Stimulated activated CD8-positive, alpha-beta memory T cell treated with anti-CD3 and anti-CD28 coated beads, Interleukin-15, amount 100 ng/mL, for 24 hours (primary cell): ENCODE results near the gene ADM2.

Experiments used
- DNase-seq: peaks from one replicate; pipeline ENCODE4 v3.0.0-alpha.2; 2020; ENCODE audit warnings: low read depth

ADM2 gene

DNA sequence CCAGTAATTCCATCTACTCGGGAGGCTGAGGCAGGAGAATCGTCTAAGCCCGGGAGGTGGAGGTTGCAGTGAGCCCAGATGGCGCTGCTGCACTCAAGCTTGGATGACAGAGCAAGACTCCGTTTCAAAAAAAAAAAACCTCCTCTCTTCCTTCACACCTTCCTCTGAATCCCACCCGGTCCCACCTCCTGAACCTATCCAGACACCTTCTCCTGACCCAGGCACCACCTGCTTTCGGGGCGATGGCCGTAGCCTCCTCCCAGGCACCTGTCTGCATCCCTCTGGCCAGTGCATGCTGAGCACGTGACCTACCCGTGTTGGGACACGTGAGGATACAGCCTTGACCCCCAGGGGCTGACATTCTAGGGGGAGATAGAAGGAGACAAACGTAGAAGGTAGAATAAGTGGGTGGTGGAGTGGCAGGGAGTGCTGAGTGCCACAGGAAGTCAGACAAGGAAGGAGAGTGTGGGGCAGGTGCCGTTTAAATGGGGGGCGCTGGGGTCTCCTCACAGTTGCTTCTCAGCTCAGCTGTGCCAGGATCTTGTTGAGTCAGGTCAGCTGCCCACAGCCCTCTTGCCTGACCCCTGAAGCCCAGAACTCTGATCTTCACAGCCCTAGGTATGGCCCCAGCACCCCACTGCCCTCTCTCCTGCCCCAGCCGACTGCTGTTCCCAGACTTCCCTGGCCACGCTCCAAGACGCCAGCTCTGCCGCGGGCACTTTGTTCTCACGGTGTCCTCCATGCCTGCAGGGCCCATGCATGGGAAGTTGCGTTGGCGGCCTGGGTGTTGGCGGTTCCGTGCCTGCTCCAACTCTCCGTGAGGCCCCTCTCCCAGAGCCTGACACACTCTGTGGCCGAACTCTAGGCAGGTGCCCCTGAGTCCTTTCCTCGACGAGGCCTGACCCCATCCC is 4.1 kb downstream of the ADM2 start:
- no peak for DNase-seq

- DNase-seq: no peak
Observed at GRCh38 chr22:50486561-50487289, 5.4 kb downstream of the ADM2 start, which contains the start of gene MIOX. TSS of gene MIOX (plus strand) at chr22:50486859. CDS start at chr22:50486898, 39 bp downstream.

- DNase-seq: no peak
Observed at GRCh38 chr22:50487290-50488005, 6.1 kb downstream of the ADM2 start.

DNA sequence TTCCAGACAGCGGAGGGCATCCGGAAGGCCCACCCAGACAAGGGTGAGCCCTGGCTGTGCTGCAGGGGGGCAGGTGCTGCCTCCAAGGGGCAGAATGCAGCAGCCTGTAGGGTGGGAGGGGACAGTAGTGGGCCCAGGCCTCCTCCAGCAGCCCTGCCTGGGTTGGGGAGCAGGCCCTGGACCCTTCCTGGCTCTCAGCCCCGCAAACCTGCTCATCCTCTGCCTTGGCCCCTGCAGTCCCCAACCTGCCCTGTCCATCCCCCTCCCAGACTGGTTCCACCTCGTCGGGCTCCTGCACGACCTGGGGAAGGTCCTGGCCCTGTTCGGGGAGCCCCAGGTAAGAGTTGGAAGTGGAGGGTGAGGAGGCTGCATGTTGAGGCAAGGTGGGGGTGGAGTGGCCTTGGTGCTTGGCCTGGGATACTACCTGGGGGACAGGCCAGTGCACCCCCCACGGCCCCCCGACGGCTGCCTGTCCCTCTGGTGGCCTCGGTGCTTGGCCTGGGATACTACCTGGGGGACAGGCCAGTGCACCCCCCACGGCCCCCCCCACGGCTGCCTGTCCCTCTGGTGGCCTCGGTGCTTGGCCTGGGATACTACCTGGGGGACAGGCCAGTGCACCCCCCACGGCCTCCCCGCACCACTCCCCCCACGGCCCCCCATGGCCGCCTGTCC is 6.8 kb downstream of the ADM2 start:
- no peak for DNase-seq

GRCh38 chr22:50488886-50489285 is 7.5 kb downstream of the ADM2 start:
- no peak for DNase-seq

DNA sequence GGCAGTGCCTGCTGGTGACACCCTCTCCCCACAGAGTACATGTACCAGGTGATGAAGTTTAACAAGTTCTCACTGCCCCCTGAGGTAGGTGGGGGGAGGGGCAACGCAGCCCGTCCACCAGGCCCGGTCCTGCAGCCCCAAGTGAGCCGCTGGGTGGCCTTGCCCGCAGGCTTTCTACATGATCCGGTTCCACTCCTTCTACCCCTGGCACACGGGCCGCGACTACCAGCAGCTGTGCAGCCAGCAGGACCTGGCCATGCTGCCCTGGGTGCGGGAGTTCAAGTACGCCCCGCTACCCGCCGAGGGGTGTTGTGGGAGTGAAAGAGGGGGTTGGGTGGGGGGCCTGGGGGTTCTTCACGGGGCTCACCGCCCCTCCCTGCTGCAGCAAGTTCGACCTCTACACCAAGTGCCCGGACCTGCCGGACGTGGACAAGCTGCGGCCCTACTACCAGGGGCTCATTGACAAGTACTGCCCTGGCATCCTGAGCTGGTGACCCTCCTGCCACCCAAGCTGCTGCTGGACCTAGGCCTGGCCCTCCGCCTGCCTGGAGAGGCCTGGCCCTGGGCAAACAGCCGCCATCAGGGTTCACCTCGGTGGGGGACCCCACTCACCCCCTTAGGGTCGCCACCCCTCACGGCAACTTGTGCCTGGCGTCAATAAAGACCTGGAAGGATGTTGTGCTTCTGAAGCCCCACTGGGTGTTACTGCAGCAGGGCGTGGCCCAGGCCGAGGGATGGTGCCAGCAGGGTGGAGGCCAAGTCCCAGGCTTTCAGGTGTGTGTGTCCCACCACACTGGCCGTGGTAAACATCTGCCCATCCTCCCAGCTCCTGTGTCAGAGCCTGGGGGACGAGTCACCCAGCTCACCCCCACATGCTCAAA is 8.3 kb downstream of the ADM2 start:
- no peak for DNase-seq

GRCh38 chr22:50490531-50491308 is 9.4 kb downstream of the ADM2 start:
- DNase-seq: no peak

DNA sequence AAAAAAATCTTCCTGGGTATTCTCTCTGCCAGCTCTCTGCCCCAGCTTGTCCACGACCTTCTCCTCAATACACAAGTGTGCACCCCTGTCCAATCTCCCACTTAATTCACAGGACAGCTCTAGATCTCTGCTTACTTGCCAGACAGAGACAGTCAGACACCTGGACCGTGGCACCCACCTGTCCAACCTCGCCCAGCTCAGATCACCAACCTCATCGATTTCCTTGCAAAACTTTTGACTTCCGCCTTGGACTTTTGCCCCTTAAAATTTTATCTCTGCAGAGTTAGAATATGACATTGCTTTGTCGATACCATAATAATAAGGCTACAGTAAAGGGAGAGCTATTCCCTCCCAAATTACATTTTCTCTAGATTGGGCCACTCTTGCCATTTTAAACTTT is 15.8 kb downstream of the ADM2 start:
- no peak for DNase-seq

GRCh38 chr22:50498322-50498890 is 17.1 kb downstream of the ADM2 start:
- no peak for DNase-seq

- DNase-seq: no peak
Observed at GRCh38 chr22:50500452-50500851, 19.1 kb downstream of the ADM2 start.

DNA sequence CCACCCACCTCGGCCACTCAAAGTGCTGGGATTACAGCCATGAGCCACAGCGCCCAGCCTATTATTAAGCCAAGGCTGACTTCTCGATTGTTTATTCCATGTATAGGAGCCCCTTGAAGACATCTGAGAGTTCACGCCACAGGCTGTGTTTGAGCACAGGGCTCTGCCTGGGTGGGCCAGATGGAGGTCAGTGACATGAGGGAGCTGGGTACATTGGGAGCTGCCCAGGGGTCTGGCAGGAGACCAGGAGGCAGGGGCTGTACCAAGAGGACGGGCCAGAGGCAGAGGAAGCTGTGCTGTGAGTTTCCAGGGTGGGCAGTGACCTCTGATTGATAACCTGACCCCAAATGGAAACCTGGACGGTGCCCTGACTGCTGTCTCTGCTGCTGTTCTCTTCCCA is 20.8 kb downstream of the ADM2 start:
- no peak for DNase-seq

- no peak for DNase-seq
Observed at GRCh38 chr22:50502628-50503474, 21.5 kb downstream of the ADM2 start.

- DNase-seq: no peak
Observed at GRCh38 chr22:50503475-50504145, 22.3 kb downstream of the ADM2 start.

GRCh38 chr22:50504369-50505211 is 23.2 kb downstream of the ADM2 start:
- DNase-seq: no peak

DNA sequence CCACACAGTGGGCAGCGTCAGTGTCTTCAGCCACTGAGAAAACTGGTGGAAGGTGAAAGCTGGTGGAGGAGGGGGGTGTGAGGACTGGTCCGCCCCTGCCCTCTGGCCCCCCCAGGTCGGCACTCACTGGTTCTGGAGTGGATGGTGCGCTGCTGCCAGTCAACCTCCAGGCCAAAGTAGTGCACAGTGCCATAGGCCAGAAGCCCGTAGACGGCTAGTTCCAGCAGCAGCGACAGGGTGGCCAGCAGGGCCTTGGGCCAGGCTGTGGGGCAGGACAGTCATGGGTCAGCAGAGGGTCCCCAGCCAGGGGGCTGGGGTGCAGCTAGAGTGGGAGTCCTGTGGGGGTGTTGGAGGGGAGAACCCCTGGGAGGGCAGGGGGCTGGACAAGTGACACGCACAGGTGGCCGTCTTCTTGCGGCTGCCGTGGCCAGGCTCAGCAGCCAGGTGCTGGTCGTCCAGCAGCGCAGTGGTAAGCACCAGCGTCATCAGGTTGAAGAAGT is 24.0 kb downstream of the ADM2 start:
- no peak for DNase-seq

DNA sequence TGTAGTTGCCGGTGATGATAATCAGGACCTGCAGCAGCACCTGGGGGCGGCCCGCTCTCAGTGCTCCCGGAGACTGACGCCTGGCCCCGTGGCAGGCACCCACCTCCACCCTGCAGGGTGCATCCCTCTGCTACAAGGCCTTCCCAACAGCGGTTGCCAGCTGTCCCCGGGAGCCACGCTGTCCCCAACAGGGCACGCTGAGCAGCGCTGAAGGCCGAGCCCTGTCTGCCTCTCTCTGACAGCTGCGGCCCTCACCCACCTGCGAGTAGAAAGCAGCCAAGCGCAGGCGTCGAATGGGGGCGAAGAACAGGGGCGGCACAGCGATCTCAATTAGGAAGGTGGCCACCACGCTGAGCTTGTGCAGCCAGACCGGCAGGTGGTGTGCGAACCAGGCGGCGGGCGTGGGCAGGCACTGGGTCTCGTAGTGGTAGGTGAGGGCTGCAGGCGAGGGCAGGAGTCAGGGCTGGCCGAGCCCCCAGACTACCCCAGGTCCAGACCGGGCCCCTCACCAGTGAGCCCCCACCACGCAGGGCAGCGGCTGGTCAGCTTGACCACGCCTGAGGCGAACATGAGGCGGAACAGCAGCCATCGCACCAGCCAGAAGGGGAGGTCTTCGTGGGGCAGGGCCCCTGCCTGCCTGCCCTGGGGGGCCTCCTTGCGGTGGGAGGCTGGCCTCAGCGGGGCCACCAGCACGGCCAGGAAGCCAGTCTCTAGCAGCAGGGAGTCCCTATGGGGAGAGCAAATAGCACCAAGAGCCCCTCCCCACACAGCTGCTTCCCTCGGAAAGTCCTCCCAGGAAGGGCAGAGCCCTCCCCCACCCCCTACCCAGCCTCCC is 24.6 kb downstream of the ADM2 start:
- no peak for DNase-seq
